H9 (cell line): ENCODE results near the gene FBXL7. TPM values are rescaled to one million over a fixed set of nuclear protein-coding genes. Genes with fewer than 3 reads are reported as not detected.

Experiments used
- DNase-seq: peaks from one replicate; pipeline ENCODE4 v3.0.0-alpha.2; 2017
- H2AFZ ChIP-seq: one replicate; pipeline ENCODE4 v1.6.1; 2013; ENCODE audit warnings: mild to moderate bottlenecking, low read length, control low read depth, moderate library complexity
- H2AK5ac ChIP-seq: 2 replicates; pipeline ENCODE4 v1.6.1; 2013; ENCODE audit warnings: low read length, control low read depth, mixed read lengths; ENCODE audit not compliant: insufficient read length
- H2BK120ac ChIP-seq: one replicate; pipeline ENCODE4 v1.6.1; 2013; ENCODE audit warnings: low read depth, mild to moderate bottlenecking, low read length, control low read depth, inconsistent platforms; ENCODE audit not compliant: poor library complexity, severe bottlenecking
- H2BK12ac ChIP-seq: 2 replicates; pipeline ENCODE4 v1.6.1; 2013; ENCODE audit warnings: low read length, control low read depth, mixed read lengths, low read depth; ENCODE audit not compliant: insufficient read length
- H2BK15ac ChIP-seq: 2 replicates; pipeline ENCODE4 v1.6.1; 2013; ENCODE audit warnings: low read depth, low read length, control low read depth
- H2BK20ac ChIP-seq: one replicate; pipeline ENCODE4 v1.6.1; 2013; ENCODE audit warnings: low read depth, mild to moderate bottlenecking, low read length, control low read depth, inconsistent platforms; ENCODE audit not compliant: poor library complexity, severe bottlenecking
- H2BK5ac ChIP-seq: 2 replicates; pipeline ENCODE4 v1.6.1; 2013; ENCODE audit warnings: low read length, control low read depth, mixed read lengths; ENCODE audit not compliant: insufficient read length
- H3K14ac ChIP-seq: 2 replicates; pipeline ENCODE4 v1.6.1; 2013; ENCODE audit warnings: low read length, control low read depth; ENCODE audit not compliant: insufficient read depth
- H3K18ac ChIP-seq: 2 replicates; pipeline ENCODE4 v1.6.1; 2013; ENCODE audit warnings: low read depth, mild to moderate bottlenecking, mixed read lengths, low read length, control low read depth; ENCODE audit not compliant: insufficient read length
- H3K23ac ChIP-seq: 2 replicates; pipeline ENCODE4 v1.6.1; 2013; ENCODE audit warnings: low read length, control low read depth, mixed read lengths, low read depth; ENCODE audit not compliant: insufficient read length
- H3K23me2 ChIP-seq: 2 replicates; pipeline ENCODE4 v1.6.1; 2013; ENCODE audit warnings: low read depth, mild to moderate bottlenecking, mixed read lengths, low read length, control low read depth; ENCODE audit not compliant: insufficient read length, poor library complexity, severe bottlenecking
- H3K27ac ChIP-seq: 2 replicates; pipeline ENCODE4 v1.5.1; 2013; ENCODE audit warnings: low read length, control low read depth, mixed read lengths, low read depth; ENCODE audit not compliant: insufficient read length
- H3K27me3 ChIP-seq: 2 replicates; pipeline ENCODE4 v1.6.1; 2013; ENCODE audit warnings: low read length, control low read depth, inconsistent platforms; ENCODE audit not compliant: insufficient read depth
- H3K4ac ChIP-seq: 2 replicates; pipeline ENCODE4 v1.6.1; 2013; ENCODE audit warnings: low read depth, mild to moderate bottlenecking, control low read depth, inconsistent platforms, low read length, moderate library complexity
- H3K4me1 ChIP-seq: 2 replicates; pipeline ENCODE4 v1.6.1; 2013; ENCODE audit warnings: low read length, control low read depth, inconsistent platforms; ENCODE audit not compliant: insufficient read depth
- H3K4me2 ChIP-seq: 2 replicates; pipeline ENCODE4 v1.6.1; 2013; ENCODE audit warnings: low read length, control low read depth, mixed read lengths; ENCODE audit not compliant: insufficient read length, insufficient read depth
- H3K56ac ChIP-seq: 2 replicates; pipeline ENCODE4 v1.6.1; 2013; ENCODE audit warnings: low read depth, mild to moderate bottlenecking, mixed read lengths, low read length, control low read depth; ENCODE audit not compliant: insufficient read length
- H3K79me1 ChIP-seq: 2 replicates; pipeline ENCODE4 v1.6.1; 2013; ENCODE audit warnings: low read depth, mild to moderate bottlenecking, moderate library complexity, low read length, control low read depth, inconsistent platforms; ENCODE audit not compliant: insufficient read depth, poor library complexity, severe bottlenecking
- H3K79me2 ChIP-seq: 2 replicates; pipeline ENCODE4 v1.6.1; 2013; ENCODE audit warnings: low read length, control low read depth, inconsistent platforms; ENCODE audit not compliant: insufficient read depth
- H3K9ac ChIP-seq: 2 replicates; pipeline ENCODE4 v1.6.1; 2013; ENCODE audit warnings: low read length, control low read depth, mixed read lengths; ENCODE audit not compliant: insufficient read length; ENCODE audit errors: extremely low read depth
- H3K9me3 ChIP-seq: one replicate; pipeline ENCODE4 v1.6.1; 2013; ENCODE audit warnings: low read depth, low read length, inconsistent platforms; ENCODE audit not compliant: control insufficient read depth
- H3T11ph ChIP-seq: one replicate; pipeline ENCODE4 v1.6.1; 2013; ENCODE audit warnings: mild to moderate bottlenecking, low read length, control low read depth, inconsistent platforms
- H4K20me1 ChIP-seq: one replicate; pipeline ENCODE4 v1.6.1; 2013; ENCODE audit not compliant: control insufficient read depth, insufficient read length, insufficient read depth
- H4K5ac ChIP-seq: 2 replicates; pipeline ENCODE4 v1.6.1; 2013; ENCODE audit warnings: low read depth, mild to moderate bottlenecking, mixed read lengths, low read length, control low read depth; ENCODE audit not compliant: insufficient read length
- H4K8ac ChIP-seq: replicated peaks from 2 replicates; pipeline ENCODE4 v1.6.1; 2013; ENCODE audit warnings: low read length, control low read depth, mixed read lengths, low read depth; ENCODE audit not compliant: insufficient read length
- H4K91ac ChIP-seq: 2 replicates; pipeline ENCODE4 v1.6.1; 2013; ENCODE audit warnings: low read depth, mild to moderate bottlenecking, moderate library complexity, mixed read lengths, low read length, control low read depth; ENCODE audit not compliant: insufficient read length
- H3K27ac Mint-ChIP-seq, 3 experiments: 2 replicates in 2 of 3; 3 replicates in 1 of 3; pipeline ENCODE4 v1.8.0; 2020 to 2021; ENCODE audit warnings: mixed read lengths in 3 of 3, mild to moderate bottlenecking in 1 of 3, moderate library complexity in 1 of 3
- H3K27me3 Mint-ChIP-seq: 2 replicates; pipeline ENCODE4 v1.8.0; 2021; ENCODE audit warnings: low read depth, mild to moderate bottlenecking, moderate library complexity, mixed read lengths
- H3K36me3 Mint-ChIP-seq, 3 experiments: 2 replicates in 2 of 3; 3 replicates in 1 of 3; pipeline ENCODE4 v1.8.0; 2020 to 2021; ENCODE audit warnings: low read depth in 3 of 3, mixed read lengths in 3 of 3; ENCODE audit not compliant: insufficient read depth in 1 of 3
- H3K4me1 Mint-ChIP-seq, 2 experiments: 2 replicates each; pipeline ENCODE4 v1.8.0; 2020; ENCODE audit warnings: mixed read lengths in 2 of 2
- H3K4me3 Mint-ChIP-seq, 2 experiments: 2 replicates in 1 of 2; 3 replicates in 1 of 2; pipeline ENCODE4 v1.8.0; 2020 to 2021; ENCODE audit warnings: mild to moderate bottlenecking in 2 of 2, mixed read lengths in 2 of 2, moderate library complexity in 1 of 2
- H3K9me3 Mint-ChIP-seq, 2 experiments: 2 replicates in 1 of 2; 3 replicates in 1 of 2; pipeline ENCODE4 v1.8.0; 2020; ENCODE audit warnings: mild to moderate bottlenecking in 2 of 2, mixed read lengths in 2 of 2, moderate library complexity in 1 of 2
- CTCF ChIP-seq: fragments of 200-600 bp; sonication (generic); conservative IDR thresholded peaks from 3 replicates; pipeline ENCODE4 v1.8.0; 2021; ENCODE audit warnings: antibody characterized with exemption, mild to moderate bottlenecking
- WGBS: extraction: QIAGEN DNeasy Blood & Tissue Kit; methylation state at CpG from one replicate; pipeline ENCODE4 v1.1.7; 2013; ENCODE audit warnings: missing lambda C conversion rate, low lambda C conversion rate, mixed read lengths; ENCODE audit not compliant: insufficient read length; ENCODE audit errors: extremely low coverage; 5-methylcytosine and 5-hydroxymethylcytosine counted together
- total RNA-seq: library from RNA; stranded (reverse); gene quantifications from 2 replicates; pipeline ENCODE4 v1.2.1, GENCODE V29; 2021

The FBXL7 gene
- total RNA-seq, 1 experiment from 2014 or later = 14.6 TPM

- Histone ChIP-seq H2BK120ac (no peak overlapping the region), H3T11ph (no peak overlapping the region), H3K4ac (no peak overlapping the region), H3K23ac (no peak overlapping the region), H2AK5ac (no peak overlapping the region), H3K14ac (no peak overlapping the region), H3K79me1 (no peaks in the 10 kb centered on the region), H3K23me2 (no peaks in the 10 kb centered on the region), H2BK5ac (no peak overlapping the region), H4K8ac (no peak overlapping the region), H2AFZ (no peak overlapping the region), H3K9ac (no peak overlapping the region), H3K79me2 (no peaks in the 10 kb centered on the region), H2BK15ac (no peak overlapping the region), H2BK12ac (no peak overlapping the region), H3K4me1 (no peaks in the 10 kb centered on the region), H4K91ac (no peak overlapping the region), H3K27me3 (no peaks in the 10 kb centered on the region), H3K9me3 (no peaks in the 10 kb centered on the region), H3K18ac (no peak overlapping the region), H2BK20ac (no peak overlapping the region), H3K27ac (no peak overlapping the region), H4K20me1 (no peaks in the 10 kb centered on the region), H3K4me2 (no peak overlapping the region), H3K56ac (no peak overlapping the region), H4K5ac (no peak overlapping the region)
- no peak for DNase-seq
- Mint-ChIP-seq H3K27ac (no peak overlapping the region), H3K4me1 (peaks cover 18 to 28% of the 10 kb centered on the region in 2 experiments), H3K27me3 (no peaks in the 10 kb centered on the region), H3K9me3 (no peaks in the 10 kb centered on the region), H3K4me3 (no peak overlapping the region), H3K36me3 (peaks cover 0 to 2% (median 0%) of the 10 kb centered on the region in 3 experiments; a peak in 2 of 7 replicates)
- no peak for TF ChIP-seq CTCF
- WGBS = no CpG with 5 or more reads among the region's 1 CpG
Observed at GRCh38 chr5:15510092-15510491, 10.1 kb downstream of the FBXL7 start.
